Body of pancreas (tissue), 4 donors: ENCODE results near the gene PRRT1B. TPM values are rescaled to one million over a fixed set of nuclear protein-coding genes. Genes with fewer than 3 reads are reported as not detected.

ENCODE experiments used
- ATAC-seq: fragments of 150-250 bp; one replicate; pipeline ENCODE4 v1.9.1; 2016
- DNase-seq, 4 donors: peaks; one replicate each; pipeline ENCODE4 v3.0.0-alpha.2; 2019
- H3K27ac ChIP-seq, 4 donors: fragments of 200-600 bp; sonication (generic); 1 replicate in 3 of 4; 2 replicates in 1 of 4; pipeline versions ENCODE4 v1.5.1 to v1.6.1; 2016 to 2019; ENCODE audit warnings: mild to moderate bottlenecking in 1 of 4, mixed read lengths in 1 of 4, moderate library complexity in 1 of 4
- H3K27me3 ChIP-seq, 2 donors: fragments of 200-600 bp; sonication (generic); one replicate each; pipeline ENCODE4 v1.6.0; 2016; ENCODE audit warnings: mild to moderate bottlenecking in 1 of 2
- H3K36me3 ChIP-seq, 2 donors: fragments of 200-600 bp; sonication (generic); replicated peaks in 1 of 2; 2 replicates each; pipeline ENCODE4 v1.5.1; 2016; ENCODE audit warnings: low read depth in 2 of 2; ENCODE audit not compliant: insufficient read depth in 1 of 2
- H3K4me1 ChIP-seq: fragments of 200-600 bp; sonication (generic); one replicate; pipeline ENCODE4 v1.6.0; 2016
- H3K4me3 ChIP-seq, 2 donors: fragments of 200-600 bp; sonication (generic); 1 replicate in 1 of 2; 2 replicates in 1 of 2; pipeline ENCODE4 v1.5.1; 2016 to 2019
- H3K9me3 ChIP-seq, 3 donors: fragments of 200-600 bp; sonication (generic); 1 replicate in 2 of 3; 2 replicates in 1 of 3; pipeline ENCODE4 v1.5.1; 2016
- CTCF ChIP-seq, 7 experiments: fragments of 450-650 bp in 4 of 7; fragments of 200-600 bp in 3 of 7; sonication (generic) in 3 of 7; IDR thresholded peaks; one replicate each; pipeline ENCODE4 v1.5.1; 2016 to 2019; ENCODE audit warnings: antibody characterized with exemption in 7 of 7
- POLR2A ChIP-seq, 3 donors: fragments of 450-650 bp; IDR thresholded peaks; one replicate each; pipeline ENCODE4 v1.6.1; 2016; ENCODE audit warnings: antibody characterized with exemption in 3 of 3, mild to moderate bottlenecking in 2 of 3
- WGBS, 2 donors: methylation state at CpG; one replicate each; pipeline ENCODE4 v1.1.5; 2017; 5-methylcytosine and 5-hydroxymethylcytosine counted together
- intact Hi-C: fragments of 100-400 bp; cut with DNase I; formaldehyde crosslinking; loops from one replicate; pipeline ENCODE4 v1.15.1; 2023
- total RNA-seq, 2 donors: library from RNA; depleted of rRNA; stranded (reverse); fragments of >200 nt; gene quantifications; one replicate each; pipeline ENCODE4 v1.1.0, GENCODE V29; 2016

Gene PRRT1B
- total RNA-seq, 2 donors from 2014 or later, result 0.33 to 0.78 TPM

DNA sequence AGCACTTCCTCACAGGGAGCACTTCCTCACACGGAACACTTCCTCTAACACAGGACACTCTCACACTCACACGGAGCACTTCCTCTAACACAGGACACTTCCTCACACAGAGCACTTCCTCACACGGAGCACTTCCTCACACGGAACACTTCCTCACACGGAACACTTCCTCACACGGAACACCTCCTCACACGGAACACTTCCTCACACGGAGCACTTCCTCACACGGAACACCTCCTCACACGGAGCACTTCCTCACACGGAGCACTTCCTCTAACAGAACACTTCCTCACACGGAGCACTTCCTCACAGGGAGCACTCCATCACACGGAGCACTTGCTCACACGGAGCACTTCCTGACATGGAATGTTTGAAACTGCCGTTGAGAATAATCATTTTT is 29.2 kb upstream of the PRRT1B start:
- Histone ChIP-seq H3K36me3 (peaks cover 0 to 37% of the 10 kb centered on the region in 2 donors), H3K27ac (no peak overlapping the region), H3K4me3 (no peak overlapping the region), H3K27me3 (no peaks in the 10 kb centered on the region), H3K9me3 (no peaks in the 10 kb centered on the region), H3K4me1 (no peaks in the 10 kb centered on the region)
- no peak for ATAC-seq
- no peak for DNase-seq
- TF ChIP-seq CTCF (IDR thresholded peaks at IDR 0.05), result no peak
- no peak for TF ChIP-seq POLR2A (IDR thresholded peaks at IDR 0.05)
- intact Hi-C loops, result no loop called here
- 81 to 87% methylated on average over 13 to 14 of the region's 15 CpGs for WGBS, 2 donors

GRCh38 chr9:131516930-131517329 is 28.4 kb upstream of the PRRT1B start:
- TF ChIP-seq POLR2A (IDR thresholded peaks at IDR 0.05) (no peak), CTCF (IDR thresholded peaks at IDR 0.05) (no peak)
- intact Hi-C loops, result no loop called here
- Histone ChIP-seq H3K9me3 (no peaks in the 10 kb centered on the region), H3K36me3 (peaks cover 0 to 31% of the 10 kb centered on the region in 2 donors), H3K27ac (no peak overlapping the region), H3K27me3 (no peaks in the 10 kb centered on the region), H3K4me1 (no peaks in the 10 kb centered on the region), H3K4me3 (no peak overlapping the region)
- 91 to 96% methylated on average over 6 to 9 of the region's 9 CpGs for WGBS, 2 donors
- no peak for DNase-seq
- ATAC-seq, result no peak

GRCh38 chr9:131517761-131518190 is 27.5 kb upstream of the PRRT1B start:
- WGBS, 2 donors, result 82 to 100% methylated on average over 4 to 11 of the region's 11 CpGs
- no peak overlapping the region for H3K27ac ChIP-seq
- DNase-seq (peak in 1 of 4 donors; percentile 20), ATAC-seq (no peak)
- no peaks in the 10 kb centered on the region for H3K27me3 ChIP-seq
- no peaks in the 10 kb centered on the region for H3K4me1 ChIP-seq
- no peak overlapping the region for H3K4me3 ChIP-seq
- TF ChIP-seq POLR2A (IDR thresholded peaks at IDR 0.05), result no peak
- TF ChIP-seq CTCF (IDR thresholded peaks at IDR 0.05), result no peak
- H3K36me3 ChIP-seq, result peaks cover 0 to 29% of the 10 kb centered on the region in 2 donors
- intact Hi-C loops, result no loop called here
- no peaks in the 10 kb centered on the region for H3K9me3 ChIP-seq

DNA sequence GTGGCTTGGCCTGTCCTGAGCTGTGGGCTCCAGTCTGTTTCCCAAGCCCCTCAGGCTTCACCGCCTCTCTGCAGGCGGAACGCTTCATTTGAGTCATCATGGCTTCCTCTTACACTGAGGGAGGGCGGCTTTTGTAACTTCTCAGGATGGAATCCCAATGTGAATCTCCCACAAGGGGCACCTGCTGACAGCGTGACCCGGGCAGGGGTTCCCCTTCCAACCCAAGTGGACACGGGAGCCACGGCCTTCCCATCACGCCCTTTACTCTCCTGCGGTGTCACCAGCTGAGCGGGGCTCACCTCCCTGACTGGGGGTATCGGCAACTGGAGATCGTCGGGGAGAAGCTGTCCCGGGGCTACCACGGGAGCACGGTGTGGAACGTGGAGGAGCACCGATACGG is 26.8 kb upstream of the PRRT1B start:
- peaks cover 0 to 29% of the 10 kb centered on the region in 2 donors for H3K36me3 ChIP-seq
- intact Hi-C loops, result no loop called here
- ATAC-seq, result no peak
- H3K4me1 ChIP-seq, result no peaks in the 10 kb centered on the region
- H3K27ac ChIP-seq, result no peak overlapping the region
- no peak overlapping the region for H3K4me3 ChIP-seq
- no peaks in the 10 kb centered on the region for H3K9me3 ChIP-seq
- 96 to 99% methylated on average over 14 to 20 of the region's 20 CpGs for WGBS, 2 donors
- TF ChIP-seq POLR2A (IDR thresholded peaks at IDR 0.05) (no peak), CTCF (IDR thresholded peaks at IDR 0.05) (no peak)
- H3K27me3 ChIP-seq, result no peaks in the 10 kb centered on the region
- no peak for DNase-seq

DNA sequence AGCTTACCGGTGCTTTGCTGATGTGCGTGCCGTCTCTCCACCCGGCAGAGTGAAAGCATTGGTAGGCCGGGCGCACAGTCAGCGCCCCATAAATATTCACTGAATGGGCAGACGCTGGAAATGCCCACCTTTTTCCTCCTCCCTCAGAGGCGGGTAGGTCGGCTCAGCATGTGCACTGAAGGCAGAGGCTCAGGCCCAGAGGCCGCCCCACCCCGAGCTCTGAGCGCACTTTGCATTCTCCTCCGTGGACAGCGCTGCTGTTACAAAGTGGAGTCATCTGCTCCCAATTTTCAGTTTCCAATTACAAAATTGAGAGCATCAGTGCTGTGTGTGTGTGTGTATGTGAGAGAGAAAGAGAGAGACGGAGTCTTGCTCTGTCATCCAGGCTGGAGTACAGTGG is 24.8 kb upstream of the PRRT1B start:
- intact Hi-C loops, result no loop called here
- no peak for DNase-seq

More for the DNA sequence above, 24.8 kb upstream of the PRRT1B start:
- no peaks in the 10 kb centered on the region for H3K27me3 ChIP-seq
- no peaks in the 10 kb centered on the region for H3K4me1 ChIP-seq
- 80% methylated on average over 15 to 16 of the region's 16 CpGs for WGBS, 2 donors
- ATAC-seq, result no peak
- H3K9me3 ChIP-seq, result no peaks in the 10 kb centered on the region
- H3K4me3 ChIP-seq, result no peak overlapping the region
- TF ChIP-seq CTCF (IDR thresholded peaks at IDR 0.05) (no peak), POLR2A (IDR thresholded peaks at IDR 0.05) (no peak)
- no peak overlapping the region for H3K27ac ChIP-seq
- peaks cover 0 to 33% of the 10 kb centered on the region in 2 donors for H3K36me3 ChIP-seq
